Body of pancreas (tissue), 4 donors: ENCODE results near the gene TARP.
"Not testable (repeated sequence)": the region's sequence is repeated elsewhere in the genome, so short reads cannot be mapped to it uniquely, and the experiment has no call there.

ENCODE experiments used
- ATAC-seq: fragments of 150-250 bp; one replicate; pipeline ENCODE4 v1.9.1; 2016
- DNase-seq, 4 donors: peaks; one replicate each; pipeline ENCODE4 v3.0.0-alpha.2; 2019
- H3K27ac ChIP-seq, 4 donors: fragments of 200-600 bp; sonication (generic); 1 replicate in 3 of 4; 2 replicates in 1 of 4; pipeline versions ENCODE4 v1.5.1 to v1.6.1; 2016 to 2019; ENCODE audit warnings: mild to moderate bottlenecking in 1 of 4, mixed read lengths in 1 of 4, moderate library complexity in 1 of 4
- H3K27me3 ChIP-seq, 2 donors: fragments of 200-600 bp; sonication (generic); one replicate each; pipeline ENCODE4 v1.6.0; 2016; ENCODE audit warnings: mild to moderate bottlenecking in 1 of 2
- H3K36me3 ChIP-seq, 2 donors: fragments of 200-600 bp; sonication (generic); replicated peaks in 1 of 2; 2 replicates each; pipeline ENCODE4 v1.5.1; 2016; ENCODE audit warnings: low read depth in 2 of 2; ENCODE audit not compliant: insufficient read depth in 1 of 2
- H3K4me1 ChIP-seq: fragments of 200-600 bp; sonication (generic); one replicate; pipeline ENCODE4 v1.6.0; 2016
- H3K4me3 ChIP-seq, 2 donors: fragments of 200-600 bp; sonication (generic); 1 replicate in 1 of 2; 2 replicates in 1 of 2; pipeline ENCODE4 v1.5.1; 2016 to 2019
- H3K9me3 ChIP-seq, 3 donors: fragments of 200-600 bp; sonication (generic); 1 replicate in 2 of 3; 2 replicates in 1 of 3; pipeline ENCODE4 v1.5.1; 2016
- POLR2A ChIP-seq, 3 donors: fragments of 450-650 bp; IDR thresholded peaks; one replicate each; pipeline ENCODE4 v1.6.1; 2016; ENCODE audit warnings: antibody characterized with exemption in 3 of 3, mild to moderate bottlenecking in 2 of 3
- WGBS, 2 donors: methylation state at CpG; one replicate each; pipeline ENCODE4 v1.1.5; 2017; 5-methylcytosine and 5-hydroxymethylcytosine counted together
- intact Hi-C: fragments of 100-400 bp; cut with DNase I; formaldehyde crosslinking; loops from one replicate; pipeline ENCODE4 v1.15.1; 2023
- TF ChIP-seq, protein P1 (sequence below), 7 experiments: fragments of 450-650 bp in 4 of 7; fragments of 200-600 bp in 3 of 7; sonication (generic) in 3 of 7; IDR thresholded peaks; one replicate each; pipeline ENCODE4 v1.5.1; 2016 to 2019; ENCODE audit warnings: antibody characterized with exemption in 7 of 7

Gene TARP

DNA sequence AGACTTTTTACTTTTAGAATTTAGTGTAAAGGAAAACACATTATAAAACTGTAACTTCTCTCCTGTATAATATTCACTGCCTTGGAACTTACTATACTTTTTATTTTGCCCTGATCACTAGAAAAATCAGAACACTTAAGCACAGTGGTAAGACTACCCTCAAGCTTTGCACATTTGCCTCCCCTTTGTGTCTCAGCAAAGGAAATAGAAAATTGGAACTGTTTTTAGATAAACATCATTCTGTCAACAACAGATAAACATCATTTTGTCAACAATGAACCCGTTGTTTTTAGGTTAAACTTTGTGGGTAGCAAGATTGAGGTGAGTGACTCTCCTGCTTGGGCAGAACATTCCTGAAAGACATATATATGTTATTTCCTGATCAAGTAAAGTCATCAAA is 8.8 kb downstream of the TARP start:
- H3K36me3 ChIP-seq, H3K4me1 ChIP-seq, H3K27ac ChIP-seq, DNase-seq, H3K4me3 ChIP-seq, intact Hi-C loops, ATAC-seq, H3K9me3 ChIP-seq, H3K27me3 ChIP-seq: not testable (repeated sequence)
- 9 to 20% methylated on average over 1 of the region's 1 CpG for WGBS, 2 donors

- ATAC-seq, H3K4me1 ChIP-seq, intact Hi-C loops, H3K36me3 ChIP-seq, H3K27ac ChIP-seq, DNase-seq, H3K9me3 ChIP-seq, H3K4me3 ChIP-seq, H3K27me3 ChIP-seq: not testable (repeated sequence)
- WGBS, 2 donors: 56 to 67% methylated on average over 1 of the region's 1 CpG
Observed at GRCh38 chr7:38263274-38263673, 10.2 kb downstream of the TARP start.

DNA sequence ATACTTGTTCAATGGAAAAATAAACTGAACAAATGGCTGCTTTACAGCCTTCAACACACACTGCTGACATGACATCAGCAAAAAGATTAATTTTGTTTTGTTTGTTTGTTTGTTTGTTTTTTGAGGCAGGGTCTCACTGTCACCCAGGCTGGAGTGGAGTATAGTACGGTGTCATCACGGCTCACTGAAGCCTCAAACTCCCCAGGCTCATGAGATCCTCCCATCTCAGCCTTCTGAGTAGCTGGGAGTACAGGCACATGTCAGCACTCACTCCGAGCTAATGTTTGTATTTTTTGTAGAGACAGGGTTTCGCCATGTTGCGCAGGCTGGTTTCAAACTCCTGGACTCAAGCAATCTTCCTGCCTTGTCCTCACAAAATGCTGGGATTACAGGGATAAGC is 10.9 kb downstream of the TARP start:
- Histone ChIP-seq H3K4me3 (no peak overlapping the region), H3K36me3 (no peaks in the 10 kb centered on the region), H3K27me3 (no peaks in the 10 kb centered on the region), H3K27ac (no peak overlapping the region), H3K4me1 (no peaks in the 10 kb centered on the region), H3K9me3 (no peaks in the 10 kb centered on the region)
- TF ChIP-seq, protein P1, sequence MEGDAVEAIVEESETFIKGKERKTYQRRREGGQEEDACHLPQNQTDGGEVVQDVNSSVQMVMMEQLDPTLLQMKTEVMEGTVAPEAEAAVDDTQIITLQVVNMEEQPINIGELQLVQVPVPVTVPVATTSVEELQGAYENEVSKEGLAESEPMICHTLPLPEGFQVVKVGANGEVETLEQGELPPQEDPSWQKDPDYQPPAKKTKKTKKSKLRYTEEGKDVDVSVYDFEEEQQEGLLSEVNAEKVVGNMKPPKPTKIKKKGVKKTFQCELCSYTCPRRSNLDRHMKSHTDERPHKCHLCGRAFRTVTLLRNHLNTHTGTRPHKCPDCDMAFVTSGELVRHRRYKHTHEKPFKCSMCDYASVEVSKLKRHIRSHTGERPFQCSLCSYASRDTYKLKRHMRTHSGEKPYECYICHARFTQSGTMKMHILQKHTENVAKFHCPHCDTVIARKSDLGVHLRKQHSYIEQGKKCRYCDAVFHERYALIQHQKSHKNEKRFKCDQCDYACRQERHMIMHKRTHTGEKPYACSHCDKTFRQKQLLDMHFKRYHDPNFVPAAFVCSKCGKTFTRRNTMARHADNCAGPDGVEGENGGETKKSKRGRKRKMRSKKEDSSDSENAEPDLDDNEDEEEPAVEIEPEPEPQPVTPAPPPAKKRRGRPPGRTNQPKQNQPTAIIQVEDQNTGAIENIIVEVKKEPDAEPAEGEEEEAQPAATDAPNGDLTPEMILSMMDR (IDR thresholded peaks at IDR 0.05): no peak
- no peak for TF ChIP-seq POLR2A (IDR thresholded peaks at IDR 0.05)
- ATAC-seq: no peak
- WGBS, 2 donors: 66 to 84% methylated on average over 3 to 5 of the region's 5 CpGs
- DNase-seq: no peak
- intact Hi-C loops: no loop called here

- not testable (repeated sequence) for ATAC-seq, H3K9me3 ChIP-seq
Observed at GRCh38 chr7:38262026-38262425, 11.4 kb downstream of the TARP start.

DNA sequence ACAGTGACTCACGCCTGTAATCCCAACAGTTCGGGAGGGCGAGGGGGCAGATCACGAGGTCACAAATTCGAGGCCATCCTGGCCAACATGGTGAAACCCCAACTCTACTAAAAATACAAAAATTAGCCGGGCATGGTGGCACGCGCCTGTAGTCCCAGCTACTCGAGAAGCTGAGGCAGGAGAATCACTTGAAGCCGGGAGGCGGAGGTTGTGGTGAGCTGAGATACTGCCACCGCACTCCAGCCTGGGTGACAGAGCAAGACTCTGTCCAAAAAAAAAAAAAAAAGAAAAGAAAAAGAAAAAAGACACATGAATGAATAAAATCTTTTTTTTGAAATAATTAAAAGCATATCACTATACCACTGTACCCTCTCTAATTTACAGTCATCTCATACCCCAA is 11.8 kb downstream of the TARP start:
- DNase-seq, H3K36me3 ChIP-seq: not testable (repeated sequence)

More at GRCh38 chr7:38262026-38262425, 11.4 kb downstream of the TARP start:
- H3K4me1 ChIP-seq, DNase-seq, H3K27me3 ChIP-seq, H3K36me3 ChIP-seq, intact Hi-C loops, H3K27ac ChIP-seq, H3K4me3 ChIP-seq: not testable (repeated sequence)
- 31 to 51% methylated on average over 2 of the region's 2 CpGs for WGBS, 2 donors

DNA sequence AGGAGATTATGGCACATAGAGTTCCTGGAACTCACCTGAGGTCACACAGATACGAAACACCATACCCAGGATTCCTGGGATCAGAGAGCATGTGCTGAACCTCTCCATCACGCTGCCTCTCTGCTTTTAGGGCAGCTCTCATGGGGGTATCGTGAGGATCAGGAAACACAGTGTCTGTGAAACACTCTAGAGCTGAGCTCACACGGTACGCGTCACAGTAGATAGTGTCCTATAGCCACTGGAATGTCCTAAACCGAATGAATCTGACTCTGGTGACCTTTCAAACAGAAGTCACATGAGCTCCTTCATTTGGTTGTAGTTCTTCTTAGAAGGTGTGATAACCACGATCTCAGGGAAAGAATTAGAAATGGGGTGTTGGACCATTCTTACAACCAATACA is 14.3 kb downstream of the TARP start:
- H3K4me1 ChIP-seq, intact Hi-C loops, DNase-seq, H3K36me3 ChIP-seq, H3K27me3 ChIP-seq, H3K27ac ChIP-seq, H3K4me3 ChIP-seq, ATAC-seq, H3K9me3 ChIP-seq: not testable (repeated sequence)
- WGBS, 2 donors: 82 to 84% methylated on average over 8 of the region's 8 CpGs

More for the DNA sequence above, 11.8 kb downstream of the TARP start:
- H3K27me3 ChIP-seq, H3K4me3 ChIP-seq, H3K27ac ChIP-seq, intact Hi-C loops, ATAC-seq, H3K9me3 ChIP-seq, H3K4me1 ChIP-seq: not testable (repeated sequence)
- WGBS, 2 donors: 87 to 88% methylated on average over 12 of the region's 12 CpGs

GRCh38 chr7:38257350-38257677 is 16.1 kb downstream of the TARP start:
- TF ChIP-seq POLR2A (IDR thresholded peaks at IDR 0.05): no peak
- TF ChIP-seq, protein P1 (IDR thresholded peaks at IDR 0.05): no peak
- no peaks in the 10 kb centered on the region for H3K9me3 ChIP-seq
- intact Hi-C loops: no loop called here
- H3K36me3 ChIP-seq: no peaks in the 10 kb centered on the region
- no peak overlapping the region for H3K4me3 ChIP-seq
- ATAC-seq (no peak), DNase-seq (no peak)
- no peak overlapping the region for H3K27ac ChIP-seq
- WGBS, 2 donors: 73 to 83% methylated on average over 2 of the region's 2 CpGs
- no peaks in the 10 kb centered on the region for H3K4me1 ChIP-seq
- no peaks in the 10 kb centered on the region for H3K27me3 ChIP-seq

GRCh38 chr7:38249849-38250248 is 23.6 kb downstream of the TARP start:
- H3K9me3 ChIP-seq, ATAC-seq, H3K27me3 ChIP-seq, H3K4me3 ChIP-seq, H3K27ac ChIP-seq, H3K4me1 ChIP-seq, H3K36me3 ChIP-seq, intact Hi-C loops, DNase-seq: not testable (repeated sequence)
- 63 to 79% methylated on average over 3 of the region's 3 CpGs for WGBS, 2 donors
